Esophagus muscularis mucosa (tissue), 4 donors: ENCODE data around the gene SLC25A1. TPM values are rescaled to one million over a fixed set of nuclear protein-coding genes. Genes with fewer than 3 reads are reported as not detected.

Experiments used
- DNase-seq: peaks from one replicate; pipeline ENCODE4 v3.0.0-alpha.2; 2017; ENCODE audit errors: extremely low spot score
- H3K27ac ChIP-seq, 4 donors: fragments of 200-600 bp; sonication (generic); replicated peaks in 1 of 4; 1 replicate in 3 of 4; 2 replicates in 1 of 4; pipeline ENCODE4 v1.5.1; 2016 to 2019; ENCODE audit warnings: mild to moderate bottlenecking in 1 of 4
- H3K27me3 ChIP-seq, 4 donors: fragments of 200-600 bp; sonication (generic); one replicate each; pipeline versions ENCODE4 v1.5.1 to v1.6.0; 2016 to 2019
- H3K36me3 ChIP-seq, 4 donors: fragments of 200-600 bp; sonication (generic); one replicate each; pipeline ENCODE4 v1.5.1; 2016 to 2019
- H3K4me1 ChIP-seq, 4 donors: fragments of 200-600 bp; sonication (generic); one replicate each; pipeline ENCODE4 v1.5.1; 2016 to 2019
- H3K4me3 ChIP-seq, 4 donors: fragments of 200-600 bp; sonication (generic); 1 replicate in 2 of 4; 2 replicates in 2 of 4; pipeline ENCODE4 v1.5.1; 2016 to 2019; ENCODE audit warnings: mild to moderate bottlenecking in 4 of 4, moderate library complexity in 1 of 4
- H3K9me3 ChIP-seq, 4 donors: fragments of 200-600 bp; sonication (generic); 1 replicate in 3 of 4; 2 replicates in 1 of 4; pipeline ENCODE4 v1.5.1; 2016 to 2019
- CTCF ChIP-seq, 3 experiments: fragments of 200-600 bp in 2 of 3; fragments of 450-650 bp in 1 of 3; sonication (generic) in 2 of 3; IDR thresholded peaks; one replicate each; pipeline ENCODE4 v1.5.1; 2017 to 2019; ENCODE audit warnings: antibody characterized with exemption in 3 of 3, mild to moderate bottlenecking in 2 of 3, moderate library complexity in 1 of 3
- EP300 ChIP-seq: sonication (generic); formaldehyde crosslinking; IDR thresholded peaks from one replicate; pipeline ENCODE4 v1.6.1; 2017; ENCODE audit warnings: antibody characterized with exemption
- POLR2A ChIP-seq: fragments of 450-650 bp; IDR thresholded peaks from one replicate; pipeline ENCODE4 v1.6.1; 2017; ENCODE audit warnings: antibody characterized with exemption, moderate library complexity, mild to moderate bottlenecking, low read depth
- POLR2AphosphoS5 ChIP-seq, 2 donors: sonication (generic); formaldehyde crosslinking; IDR thresholded peaks; one replicate each; pipeline ENCODE4 v1.6.1; 2017; ENCODE audit warnings: antibody characterized with exemption in 2 of 2
- WGBS: methylation state at CpG from one replicate; pipeline ENCODE4 v1.1.5; 2018; 5-methylcytosine and 5-hydroxymethylcytosine counted together
- intact Hi-C: fragments of 100-400 bp; cut with DNase I; formaldehyde crosslinking; loops from one replicate; pipeline ENCODE4 v1.15.1; 2023
- total RNA-seq, 4 donors: library from RNA; depleted of rRNA; stranded (reverse); fragments of >200 nt; gene quantifications; one replicate each; pipeline versions ENCODE4 v1.1.0 to v1.2.1, GENCODE V29; 2016

Gene SLC25A1
- total RNA-seq, 4 donors from 2014 or later: 57.3 to 88.9 (median 71.8) TPM

- peak overlapping the region; percentile 90 to 97 (median 94) for H3K27ac ChIP-seq
- WGBS: 51% methylated on average over 8 of the region's 55 CpGs
- no peaks in the 10 kb centered on the region for H3K9me3 ChIP-seq
- TF ChIP-seq POLR2A: no peak
- TF ChIP-seq EP300: no peak
- no peak for TF ChIP-seq CTCF (IDR thresholded peaks at IDR 0.05)
- no peak for TF ChIP-seq POLR2AphosphoS5 (IDR thresholded peaks at IDR 0.05)
- peak overlapping the region; percentile 83 to 98 (median 92) for H3K4me3 ChIP-seq
- no peak for DNase-seq
- intact Hi-C loops: loop anchor here (5.0 kb wide), 2 partner anchors 35 to 255 kb away; partner anchors contain the start of genes ESS2, HIRA and MRPL40
- peaks cover 0 to 9% (median 0%) of the 10 kb centered on the region in 4 donors for H3K36me3 ChIP-seq
- no peaks in the 10 kb centered on the region for H3K27me3 ChIP-seq
- H3K4me1 ChIP-seq: peaks cover 45 to 68% (median 64%) of the 10 kb centered on the region in 4 donors
Measured at GRCh38 chr22:19177164-19178064, 1.1 kb downstream of the SLC25A1 start.

GRCh38 chr22:19176732-19177131, 1.8 kb downstream of the SLC25A1 start:
- DNase-seq: no peak
- Histone ChIP-seq H3K4me1 (peaks cover 51 to 74% (median 70%) of the 10 kb centered on the region in 4 donors), H3K27me3 (no peaks in the 10 kb centered on the region), H3K4me3 (peak overlapping the region in 1 of 4 donors; percentile 98), H3K27ac (peak overlapping the region; percentile 90 to 97 (median 94)), H3K36me3 (peaks cover 0 to 9% (median 0%) of the 10 kb centered on the region in 4 donors), H3K9me3 (no peaks in the 10 kb centered on the region)
- intact Hi-C loops: loop anchor here (5.0 kb wide), 2 partner anchors 34 to 256 kb away; partner anchors contain the start of genes ESS2, HIRA and MRPL40
- TF ChIP-seq POLR2AphosphoS5 (IDR thresholded peaks at IDR 0.05) (no peak), POLR2A (no peak), CTCF (IDR thresholded peaks at IDR 0.05) (no peak), EP300 (no peak)
- WGBS: 91% methylated on average over 12 of the region's 12 CpGs

GRCh38 chr22:19176175-19176643, 2.3 kb downstream of the SLC25A1 start:
- no peak for DNase-seq
- no peak overlapping the region for H3K4me3 ChIP-seq
- WGBS: 53% methylated on average over 12 of the region's 12 CpGs
- no peaks in the 10 kb centered on the region for H3K27me3 ChIP-seq
- H3K9me3 ChIP-seq: no peaks in the 10 kb centered on the region
- intact Hi-C loops: loop anchor here (5.0 kb wide), 2 partner anchors 34 to 256 kb away; partner anchors contain the start of genes ESS2, HIRA and MRPL40
- H3K4me1 ChIP-seq: peaks cover 51 to 74% (median 70%) of the 10 kb centered on the region in 4 donors
- peaks cover 0 to 9% (median 0%) of the 10 kb centered on the region in 4 donors for H3K36me3 ChIP-seq
- TF ChIP-seq CTCF (IDR thresholded peaks at IDR 0.05): no peak
- no peak for TF ChIP-seq EP300
- TF ChIP-seq POLR2AphosphoS5 (IDR thresholded peaks at IDR 0.05): no peak
- TF ChIP-seq POLR2A: no peak
- H3K27ac ChIP-seq: peak overlapping the region in 1 of 4 donors; percentile 93

GRCh38 chr22:19175602-19176174, 2.8 kb downstream of the SLC25A1 start:
- 82% methylated on average over 16 of the region's 21 CpGs for WGBS
- no peaks in the 10 kb centered on the region for H3K9me3 ChIP-seq
- no peak for DNase-seq

More at GRCh38 chr22:19175602-19176174, 2.8 kb downstream of the SLC25A1 start:
- H3K36me3 ChIP-seq: peaks cover 0 to 9% (median 0%) of the 10 kb centered on the region in 4 donors
- intact Hi-C loops: loop anchor here (5.0 kb wide), 2 partner anchors 33 to 257 kb away; partner anchors contain the start of genes ESS2, HIRA and MRPL40
- H3K4me3 ChIP-seq: no peak overlapping the region
- H3K27me3 ChIP-seq: no peaks in the 10 kb centered on the region
- H3K27ac ChIP-seq: no peak overlapping the region
- peaks cover 56 to 79% (median 74%) of the 10 kb centered on the region in 4 donors for H3K4me1 ChIP-seq
- no peak for TF ChIP-seq CTCF (IDR thresholded peaks at IDR 0.05)
- TF ChIP-seq EP300: no peak
- TF ChIP-seq POLR2A: no peak
- TF ChIP-seq POLR2AphosphoS5 (IDR thresholded peaks at IDR 0.05): no peak
